K562 (cell line): ENCODE data around the gene FSCN2. TPM values are rescaled to one million over a fixed set of nuclear protein-coding genes. Genes with fewer than 3 reads are reported as not detected.

Experiments used
- BRCA1 ChIP-seq, 2 experiments: fragments of 450-650 bp in 1 of 2; sonication (generic) in 1 of 2; formaldehyde crosslinking in 1 of 2; IDR thresholded peaks; 2 replicates each; pipeline versions ENCODE4 v1.5.0 to v1.6.1; 2017 to 2020; ENCODE audit warnings: mild to moderate bottlenecking in 1 of 2, missing genetic modification reagents in 1 of 2
- COPS2 ChIP-seq: fragments of 450-650 bp; conservative IDR thresholded peaks from 2 replicates; pipeline ENCODE4 v1.6.1; 2016; ENCODE audit warnings: mild to moderate bottlenecking, moderate library complexity
- GABPB2 ChIP-seq: fragments of 250-450 bp; sonication (Bioruptor Pico); conservative IDR thresholded peaks from 2 replicates; pipeline ENCODE4 v1.5.1; 2021; ENCODE audit warnings: mild to moderate bottlenecking
- KLF16 ChIP-seq: IDR thresholded peaks from 2 replicates; pipeline ENCODE4 v1.6.1; 2016; ENCODE audit warnings: antibody characterized with exemption
- LARP7 ChIP-seq: fragments of 450-650 bp; IDR thresholded peaks from 2 replicates; pipeline ENCODE4 v1.6.1; 2016
- LCOR ChIP-seq: sonication (generic); formaldehyde crosslinking; IDR thresholded peaks from 2 replicates; pipeline ENCODE4 v1.8.0; 2022; ENCODE audit warnings: mild to moderate bottlenecking, missing genetic modification reagents
- LEF1 ChIP-seq: fragments of 450-650 bp; IDR thresholded peaks from 2 replicates; pipeline ENCODE4 v1.6.1; 2016; ENCODE audit warnings: mild to moderate bottlenecking
- NCOA1 ChIP-seq: fragments of 450-650 bp; IDR thresholded peaks from 2 replicates; pipeline ENCODE4 v1.6.1; 2016; ENCODE audit warnings: low read depth
- SMARCA5 ChIP-seq: fragments of 450-650 bp; IDR thresholded peaks from 2 replicates; pipeline ENCODE4 v1.6.1; 2016
- THRAP3 ChIP-seq: fragments of 450-650 bp; IDR thresholded peaks from 2 replicates; pipeline ENCODE4 v1.6.1; 2016; ENCODE audit warnings: mild to moderate bottlenecking, inconsistent platforms, borderline replicate concordance
- TRIM24 ChIP-seq, 2 experiments: fragments of 450-650 bp; IDR thresholded peaks; 2 replicates each; pipeline ENCODE4 v1.6.1; 2016
- ZBED1 ChIP-seq: IDR thresholded peaks from 2 replicates; pipeline ENCODE4 v1.6.1; 2014
- ZBTB8A ChIP-seq: fragments of 450-650 bp; IDR thresholded peaks from 2 replicates; pipeline ENCODE4 v1.6.1; 2018; ENCODE audit warnings: mild to moderate bottlenecking, moderate library complexity; ENCODE audit not compliant: partially characterized antibody
- ZNF3 ChIP-seq: fragments of 250-450 bp; sonication (Bioruptor Pico); IDR thresholded peaks from 2 replicates; pipeline ENCODE4 v1.5.0; 2021; ENCODE audit warnings: mild to moderate bottlenecking, moderate library complexity
- polyA plus RNA-seq, 8 experiments: library from polyadenylated mRNA; depleted of rRNA in 4 of 8; stranded (reverse) in 5 of 8; unstranded in 3 of 8; fragments of >200 nt; fragmentation: Nextera tagmentation in 2 of 8; fragmentation: Illumina TruSeq in 1 of 8; extraction: Ambion mirVana in 2 of 8; extraction: Trizol in 1 of 8; gene quantifications; 2 replicates each; pipeline versions ENCODE4 v1.2.1 to v1.2.3, GENCODE V29; 2011 to 2014; ENCODE audit warnings: inconsistent platforms in 1 of 8, missing spikeins in 1 of 8
- total RNA-seq, 7 experiments: library from RNA; depleted of rRNA in 6 of 7; stranded (reverse); fragments of >200 nt in 6 of 7; fragmentation: Illumina TruSeq in 2 of 7; extraction: Trizol in 2 of 7; gene quantifications; 2 replicates each; pipeline versions ENCODE4 v1.2.1 to v1.2.3, GENCODE V29; 2011 to 2021; ENCODE audit warnings: low replicate concordance in 1 of 7
- TF ChIP-seq, protein P1 (sequence below): sonication (generic); formaldehyde crosslinking; IDR thresholded peaks from 2 replicates; pipeline ENCODE4 v1.8.0; 2022; ENCODE audit warnings: mild to moderate bottlenecking, missing genetic modification reagents
- TF ChIP-seq, protein P2 (sequence below), 2 experiments: fragments of 450-650 bp; IDR thresholded peaks; 2 replicates each; pipeline ENCODE4 v1.6.1; 2018; ENCODE audit warnings: mild to moderate bottlenecking in 2 of 2, low read depth in 1 of 2; ENCODE audit not compliant: partially characterized antibody in 2 of 2
- TF ChIP-seq, protein P3 (sequence below), 2 experiments: fragments of 450-650 bp; IDR thresholded peaks; 2 replicates each; pipeline ENCODE4 v1.6.1; 2016; ENCODE audit warnings: mild to moderate bottlenecking in 2 of 2, borderline replicate concordance in 1 of 2, low read depth in 1 of 2, moderate library complexity in 1 of 2

FSCN2 gene
- total and polyA plus RNA-seq, 9 of the 15 experiments (the other 6 are each of a cell fraction or from before 2014, with no cell fraction given) = 0.08 TPM; not detected in 8

DNA sequence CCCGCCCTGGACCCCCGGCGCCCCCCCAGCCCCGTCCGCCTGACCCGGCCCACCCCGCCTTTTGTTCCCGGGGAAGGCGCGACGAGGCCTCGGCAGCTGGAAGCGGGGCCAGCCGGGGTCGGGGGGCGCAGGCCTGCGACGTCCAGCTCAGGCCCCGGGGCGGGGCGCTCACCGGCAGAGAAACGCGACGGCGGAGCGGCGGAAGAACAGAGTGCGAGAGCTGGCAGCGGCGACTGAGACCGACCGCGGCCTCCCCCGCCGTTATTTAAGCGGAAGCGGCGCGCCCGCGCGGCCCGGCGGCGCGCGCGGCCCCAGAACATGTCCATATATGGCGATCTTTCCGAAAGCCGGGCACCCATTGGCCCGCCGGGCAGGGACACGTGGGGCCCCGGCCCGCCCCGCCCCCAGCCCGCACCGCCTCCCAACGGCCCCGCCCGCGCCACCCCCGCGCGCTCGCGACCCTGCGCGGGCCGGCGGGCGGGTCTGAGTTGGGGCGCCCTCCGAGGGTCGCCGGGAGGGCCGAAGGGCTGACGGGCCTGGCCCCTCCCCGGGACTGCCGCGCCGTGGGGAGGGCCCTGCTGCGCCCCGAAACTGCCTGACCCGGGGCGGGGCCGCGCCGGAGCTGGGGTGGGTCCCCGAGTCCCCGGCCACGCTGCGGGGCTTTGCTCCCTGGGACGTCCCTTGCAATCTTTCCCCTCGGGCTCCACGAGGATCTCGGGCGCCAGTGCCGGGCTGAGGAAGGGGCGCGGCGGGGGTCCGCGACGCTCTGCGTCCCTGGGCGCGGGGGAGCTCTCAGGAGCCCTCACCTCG is 15.4 kb upstream of the FSCN2 start, which contains the start of gene ACTG1 (continued):
- TF ChIP-seq ZNF3 (no peak), TRIM24 (IDR thresholded peaks at IDR 0.05) (no peak), LCOR (CRISPR knock-in tag) (no peak), GABPB2 (CRISPR knock-in tag) (no peak), ZBED1 (no peak), KLF16 (no peak), ZBTB8A (no peak), COPS2 (no peak), THRAP3 (no peak), LEF1 (no peak), BRCA1 (IDR thresholded peaks at IDR 0.05) (no peak), BRCA1 (CRISPR knock-in tag; IDR thresholded peaks at IDR 0.05) (no peak), SMARCA5 (no peak), LARP7 (no peak), NCOA1 (no peak)
- TF ChIP-seq, protein P1, sequence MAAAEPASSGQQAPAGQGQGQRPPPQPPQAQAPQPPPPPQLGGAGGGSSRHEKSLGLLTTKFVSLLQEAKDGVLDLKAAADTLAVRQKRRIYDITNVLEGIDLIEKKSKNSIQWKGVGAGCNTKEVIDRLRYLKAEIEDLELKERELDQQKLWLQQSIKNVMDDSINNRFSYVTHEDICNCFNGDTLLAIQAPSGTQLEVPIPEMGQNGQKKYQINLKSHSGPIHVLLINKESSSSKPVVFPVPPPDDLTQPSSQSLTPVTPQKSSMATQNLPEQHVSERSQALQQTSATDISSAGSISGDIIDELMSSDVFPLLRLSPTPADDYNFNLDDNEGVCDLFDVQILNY (CRISPR knock-in tag) = no peak
- TF ChIP-seq, protein P2, sequence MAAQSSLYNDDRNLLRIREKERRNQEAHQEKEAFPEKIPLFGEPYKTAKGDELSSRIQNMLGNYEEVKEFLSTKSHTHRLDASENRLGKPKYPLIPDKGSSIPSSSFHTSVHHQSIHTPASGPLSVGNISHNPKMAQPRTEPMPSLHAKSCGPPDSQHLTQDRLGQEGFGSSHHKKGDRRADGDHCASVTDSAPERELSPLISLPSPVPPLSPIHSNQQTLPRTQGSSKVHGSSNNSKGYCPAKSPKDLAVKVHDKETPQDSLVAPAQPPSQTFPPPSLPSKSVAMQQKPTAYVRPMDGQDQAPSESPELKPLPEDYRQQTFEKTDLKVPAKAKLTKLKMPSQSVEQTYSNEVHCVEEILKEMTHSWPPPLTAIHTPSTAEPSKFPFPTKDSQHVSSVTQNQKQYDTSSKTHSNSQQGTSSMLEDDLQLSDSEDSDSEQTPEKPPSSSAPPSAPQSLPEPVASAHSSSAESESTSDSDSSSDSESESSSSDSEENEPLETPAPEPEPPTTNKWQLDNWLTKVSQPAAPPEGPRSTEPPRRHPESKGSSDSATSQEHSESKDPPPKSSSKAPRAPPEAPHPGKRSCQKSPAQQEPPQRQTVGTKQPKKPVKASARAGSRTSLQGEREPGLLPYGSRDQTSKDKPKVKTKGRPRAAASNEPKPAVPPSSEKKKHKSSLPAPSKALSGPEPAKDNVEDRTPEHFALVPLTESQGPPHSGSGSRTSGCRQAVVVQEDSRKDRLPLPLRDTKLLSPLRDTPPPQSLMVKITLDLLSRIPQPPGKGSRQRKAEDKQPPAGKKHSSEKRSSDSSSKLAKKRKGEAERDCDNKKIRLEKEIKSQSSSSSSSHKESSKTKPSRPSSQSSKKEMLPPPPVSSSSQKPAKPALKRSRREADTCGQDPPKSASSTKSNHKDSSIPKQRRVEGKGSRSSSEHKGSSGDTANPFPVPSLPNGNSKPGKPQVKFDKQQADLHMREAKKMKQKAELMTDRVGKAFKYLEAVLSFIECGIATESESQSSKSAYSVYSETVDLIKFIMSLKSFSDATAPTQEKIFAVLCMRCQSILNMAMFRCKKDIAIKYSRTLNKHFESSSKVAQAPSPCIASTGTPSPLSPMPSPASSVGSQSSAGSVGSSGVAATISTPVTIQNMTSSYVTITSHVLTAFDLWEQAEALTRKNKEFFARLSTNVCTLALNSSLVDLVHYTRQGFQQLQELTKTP (IDR thresholded peaks at IDR 0.05; ENCODE audit: low read depth in 1 of 2, partially characterized antibody in 2 of 2) = no peak
- TF ChIP-seq, protein P3, sequence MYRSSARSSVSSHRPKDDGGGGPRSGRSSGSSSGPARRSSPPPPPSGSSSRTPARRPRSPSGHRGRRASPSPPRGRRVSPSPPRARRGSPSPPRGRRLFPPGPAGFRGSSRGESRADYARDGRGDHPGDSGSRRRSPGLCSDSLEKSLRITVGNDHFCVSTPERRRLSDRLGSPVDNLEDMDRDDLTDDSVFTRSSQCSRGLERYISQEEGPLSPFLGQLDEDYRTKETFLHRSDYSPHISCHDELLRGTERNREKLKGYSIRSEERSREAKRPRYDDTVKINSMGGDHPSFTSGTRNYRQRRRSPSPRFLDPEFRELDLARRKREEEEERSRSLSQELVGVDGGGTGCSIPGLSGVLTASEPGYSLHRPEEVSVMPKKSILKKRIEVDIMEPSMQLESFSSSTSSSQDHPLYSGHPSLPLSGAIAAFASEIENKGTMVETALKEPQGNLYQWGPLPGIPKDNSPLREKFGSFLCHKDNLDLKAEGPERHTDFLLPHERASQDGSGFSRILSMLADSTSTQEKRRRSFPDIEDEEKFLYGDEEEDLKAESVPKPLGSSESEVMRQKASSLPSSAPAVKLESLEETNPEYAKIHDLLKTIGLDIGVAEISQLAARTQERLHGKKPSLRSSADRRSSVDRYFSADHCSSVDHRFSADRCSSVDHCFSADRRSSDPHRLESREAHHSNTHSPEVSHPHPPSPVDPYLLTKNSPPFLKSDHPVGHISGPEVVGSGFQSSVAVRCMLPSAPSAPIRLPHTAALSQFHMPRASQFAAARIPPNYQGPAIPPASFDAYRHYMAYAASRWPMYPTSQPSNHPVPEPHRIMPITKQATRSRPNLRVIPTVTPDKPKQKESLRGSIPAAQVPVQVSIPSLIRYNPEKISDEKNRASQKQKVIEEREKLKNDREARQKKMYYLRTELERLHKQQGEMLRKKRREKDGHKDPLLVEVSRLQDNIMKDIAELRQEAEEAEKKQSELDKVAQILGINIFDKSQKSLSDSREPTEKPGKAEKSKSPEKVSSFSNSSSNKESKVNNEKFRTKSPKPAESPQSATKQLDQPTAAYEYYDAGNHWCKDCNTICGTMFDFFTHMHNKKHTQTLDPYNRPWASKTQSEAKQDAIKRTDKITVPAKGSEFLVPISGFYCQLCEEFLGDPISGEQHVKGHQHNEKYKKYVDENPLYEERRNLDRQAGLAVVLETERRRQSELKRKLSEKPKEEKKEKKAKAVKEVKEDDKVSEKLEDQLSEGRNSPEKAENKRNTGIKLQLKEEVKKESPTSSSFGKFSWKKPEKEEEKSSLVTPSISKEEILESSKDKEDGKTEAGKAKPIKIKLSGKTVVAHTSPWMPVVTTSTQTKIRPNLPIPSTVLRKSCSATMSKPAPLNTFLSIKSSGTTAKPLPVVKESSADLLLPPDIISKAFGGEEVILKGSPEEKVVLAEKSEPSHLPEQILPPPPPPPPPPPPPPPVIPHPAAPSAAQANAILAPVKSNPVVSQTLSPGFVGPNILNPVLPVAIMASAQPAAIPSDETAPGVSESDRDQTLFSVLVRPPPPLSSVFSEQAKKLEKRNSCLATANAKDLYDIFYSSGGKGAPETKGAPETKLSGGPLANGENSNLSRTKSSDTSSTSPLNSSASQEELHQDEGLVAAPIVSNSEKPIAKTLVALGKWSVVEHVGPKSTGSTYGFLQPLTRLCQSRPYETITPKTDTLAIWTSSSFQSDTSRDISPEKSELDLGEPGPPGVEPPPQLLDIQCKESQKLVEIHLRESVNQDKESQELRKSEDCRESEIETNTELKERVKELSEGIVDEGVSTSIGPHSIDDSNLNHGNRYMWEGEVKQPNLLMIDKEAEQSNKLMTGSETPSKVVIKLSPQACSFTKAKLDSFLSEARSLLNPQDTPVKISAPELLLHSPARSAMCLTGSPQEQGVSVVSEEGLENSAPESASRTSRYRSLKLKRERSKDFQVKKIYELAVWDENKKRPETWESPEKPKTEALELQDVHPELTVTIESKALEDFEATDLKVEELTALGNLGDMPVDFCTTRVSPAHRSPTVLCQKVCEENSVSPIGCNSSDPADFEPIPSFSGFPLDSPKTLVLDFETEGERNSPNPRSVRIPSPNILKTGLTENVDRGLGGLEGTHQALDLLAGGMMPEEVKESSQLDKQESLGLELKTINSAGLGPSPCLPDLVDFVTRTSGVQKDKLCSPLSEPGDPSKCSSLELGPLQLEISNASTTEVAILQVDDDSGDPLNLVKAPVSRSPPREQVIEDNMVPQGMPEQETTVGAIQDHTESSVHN (IDR thresholded peaks at IDR 0.05; ENCODE audit: borderline replicate concordance in 1 of 2, low read depth in 1 of 2) = no peak
